Stimulated activated CD8-positive, alpha-beta memory T cell treated with anti-CD3 and anti-CD28 coated beads, Interleukin-12 subunit alpha, Interleukin-12 subunit beta, amount 100 ng/mL, for 1 hour (primary cell): ENCODE measurements around the gene MST1R.
"Not testable (repeated sequence)": the region's sequence is repeated elsewhere in the genome, so short reads cannot be mapped to it uniquely, and the experiment has no call there.

Experiments used
- DNase-seq: peaks from one replicate; pipeline ENCODE4 v3.0.0-alpha.2; 2020; ENCODE audit warnings: low read depth

Gene MST1R

GRCh38 chr3:49911611-49912010 lies 7.9 kb upstream of the MST1R start:
- no peak for DNase-seq

GRCh38 chr3:49911124-49911420 lies 7.4 kb upstream of the MST1R start:
- DNase-seq: no peak

- DNase-seq: no peak
Observed at GRCh38 chr3:49910409-49911123, 6.9 kb upstream of the MST1R start.

- no peak for DNase-seq
Observed at GRCh38 chr3:49908373-49909199, 4.9 kb upstream of the MST1R start.

GRCh38 chr3:49906073-49906743 lies 2.5 kb upstream of the MST1R start:
- no peak for DNase-seq

GRCh38 chr3:49904448-49904847 lies 775 bp upstream of the MST1R start:
- not testable (repeated sequence) for DNase-seq

GRCh38 chr3:49902511-49903345 lies 945 bp downstream of the MST1R start:
- DNase-seq: no peak

- no peak for DNase-seq
Observed at GRCh38 chr3:49901366-49902339, 2.0 kb downstream of the MST1R start.

- DNase-seq: no peak
Observed at GRCh38 chr3:49900491-49901153, 3.1 kb downstream of the MST1R start.

- no peak for DNase-seq
Observed at GRCh38 chr3:49899815-49900214, 3.9 kb downstream of the MST1R start.

GRCh38 chr3:49898991-49899390 lies 4.7 kb downstream of the MST1R start:
- no peak for DNase-seq

- DNase-seq: no peak
Observed at GRCh38 chr3:49896345-49896744, 7.3 kb downstream of the MST1R start.

- no peak for DNase-seq
Observed at GRCh38 chr3:49895791-49896190, 7.9 kb downstream of the MST1R start.

GRCh38 chr3:49889296-49889695 lies 14.4 kb downstream of the MST1R start:
- DNase-seq: no peak

GRCh38 chr3:49886922-49887265 lies 16.8 kb downstream of the MST1R start:
- no peak for DNase-seq

GRCh38 chr3:49883998-49884397 lies 19.7 kb downstream of the MST1R start:
- DNase-seq: no peak

GRCh38 chr3:49882166-49882565 lies 21.5 kb downstream of the MST1R start:
- no peak for DNase-seq

- DNase-seq: no peak
Observed at GRCh38 chr3:49880581-49881315, 22.9 kb downstream of the MST1R start.

- DNase-seq: no peak
Observed at GRCh38 chr3:49879721-49880120, 24.0 kb downstream of the MST1R start.

GRCh38 chr3:49878686-49879085 lies 25.0 kb downstream of the MST1R start:
- DNase-seq: no peak
